ENCODE data around the gene PIK3CD. TPM values are rescaled to one million over a fixed set of nuclear protein-coding genes. Genes with fewer than 3 reads are reported as not detected.

Gene PIK3CD
- total RNA-seq, 1 experiment from 2014 or later, result 4.5 TPM

DNA sequence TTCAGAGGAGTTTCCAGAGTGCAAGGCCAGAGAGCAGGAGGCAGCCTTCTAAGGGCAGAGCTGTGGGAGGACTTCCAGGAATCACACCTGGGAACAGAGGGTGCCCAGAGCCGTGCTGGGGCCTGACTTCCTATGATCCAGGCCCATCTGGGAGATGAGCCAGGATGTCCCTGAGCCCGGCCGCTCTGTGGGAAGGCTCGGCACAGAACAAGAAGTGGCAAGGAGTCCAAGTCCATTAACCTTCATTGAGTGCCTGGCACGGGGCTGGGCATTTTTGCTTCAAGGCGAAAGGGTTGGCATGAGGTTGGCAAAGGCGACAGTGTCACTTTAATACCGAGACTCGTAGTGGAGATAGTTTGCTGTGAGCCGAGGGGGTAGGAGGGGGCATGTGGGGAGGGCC, 44.6 kb upstream of the PIK3CD start:
- Histone ChIP-seq H3K9ac (ENCODE audit: low read length) (no peak overlapping the region), H3K79me2 (ENCODE audit: low read length) (no peaks in the 10 kb centered on the region), H3K27ac (ENCODE audit: low read length) (no peak overlapping the region), H3K27me3 (ENCODE audit: low read length) (no peaks in the 10 kb centered on the region), H3K4me2 (ENCODE audit: low read length) (no peak overlapping the region), H3K36me3 (ENCODE audit: low read depth, low read length) (no peaks in the 10 kb centered on the region; the same call in 1 of the 2 replicates), H3K9me2 (replicated peaks; ENCODE audit: low read length) (no peaks in the 10 kb centered on the region), H4K20me1 (ENCODE audit: low read length) (no peaks in the 10 kb centered on the region), H3K4me1 (ENCODE audit: insufficient read depth, low read length) (no peaks in the 10 kb centered on the region), H3K4me3 (ENCODE audit: low read length) (no peak overlapping the region), H3F3A (ENCODE audit: low read length, unreplicated experiment) (no peaks in the 10 kb centered on the region), H3K9me3 (ENCODE audit: low read length) (no peaks in the 10 kb centered on the region), H2AFZ (ENCODE audit: low read length) (no peak overlapping the region)
- TF ChIP-seq EZH2 (IDR thresholded peaks at IDR 0.05; ENCODE audit: low read length, unreplicated experiment) (no peak), CTCF (conservative IDR thresholded peaks at IDR 0.05; ENCODE audit: low read depth, low read length) (no peak), EZH2phosphoT487 (IDR thresholded peaks at IDR 0.05; ENCODE audit: borderline replicate concordance, low read length) (no peak)
- no TSS peak for BruUV-seq (replicated peaks)
- ATAC-seq (no peak), DNase-seq (no peak)
- intact Hi-C loops (cut with micrococcal nuclease), result no loop called here
- ChIA-PET POLR2A (ENCODE audit: unreplicated experiment) (no interaction called here), CTCF (no interaction called here)

DNA sequence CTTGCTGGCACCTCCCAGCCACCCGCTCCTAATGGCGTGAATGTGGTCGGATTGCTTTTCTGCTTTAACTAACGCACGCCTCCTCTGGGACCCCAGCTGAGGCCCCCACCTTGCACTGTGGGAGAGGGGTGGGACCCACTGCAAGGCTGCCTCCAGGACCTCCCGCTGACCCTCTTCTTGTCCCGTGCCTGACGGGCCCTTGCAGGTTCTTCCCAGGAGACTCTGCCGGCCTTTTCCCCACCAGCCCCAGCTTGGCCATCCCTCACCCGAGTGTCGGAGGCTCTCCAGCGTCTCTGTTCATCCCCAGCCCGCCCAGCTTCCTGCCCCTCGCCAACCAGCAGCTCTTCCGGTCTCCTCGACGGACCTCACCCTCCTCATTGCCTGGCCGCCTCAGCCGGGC, 44.2 kb upstream of the PIK3CD start:
- Histone ChIP-seq H3K9me3 (ENCODE audit: low read length) (no peaks in the 10 kb centered on the region), H3F3A (ENCODE audit: low read length, unreplicated experiment) (no peaks in the 10 kb centered on the region), H2AFZ (ENCODE audit: low read length) (no peak overlapping the region), H3K9ac (ENCODE audit: low read length) (no peak overlapping the region), H3K27me3 (ENCODE audit: low read length) (no peaks in the 10 kb centered on the region), H3K4me2 (ENCODE audit: low read length) (no peak overlapping the region), H3K9me2 (replicated peaks; ENCODE audit: low read length) (no peaks in the 10 kb centered on the region), H3K27ac (ENCODE audit: low read length) (no peak overlapping the region), H3K79me2 (ENCODE audit: low read length) (no peaks in the 10 kb centered on the region), H4K20me1 (ENCODE audit: low read length) (no peaks in the 10 kb centered on the region), H3K4me3 (ENCODE audit: low read length) (no peak overlapping the region), H3K4me1 (ENCODE audit: insufficient read depth, low read length) (no peaks in the 10 kb centered on the region), H3K36me3 (ENCODE audit: low read depth, low read length) (no peaks in the 10 kb centered on the region; the same call in 1 of the 2 replicates)
- ChIA-PET POLR2A (ENCODE audit: unreplicated experiment) (no interaction called here), CTCF (no interaction called here)
- BruUV-seq (replicated peaks), result no TSS peak
- no peak for DNase-seq
- intact Hi-C loops (cut with micrococcal nuclease), result no loop called here
- no peak for TF ChIP-seq EZH2 (IDR thresholded peaks at IDR 0.05; ENCODE audit: low read length, unreplicated experiment)
- ATAC-seq, result no peak

GRCh38 chr1:9609998-9610397, 41.5 kb upstream of the PIK3CD start:
- Histone ChIP-seq H3K4me3 (ENCODE audit: low read length) (no peak overlapping the region), H3K36me3 (ENCODE audit: low read depth, low read length) (peaks cover 3% of the 10 kb centered on the region; the same call in 1 of the 2 replicates), H3K9me2 (replicated peaks; ENCODE audit: low read length) (no peaks in the 10 kb centered on the region), H4K20me1 (ENCODE audit: low read length) (no peaks in the 10 kb centered on the region), H2AFZ (ENCODE audit: low read length) (no peak overlapping the region), H3K4me1 (ENCODE audit: insufficient read depth, low read length) (no peaks in the 10 kb centered on the region), H3K9ac (ENCODE audit: low read length) (no peak overlapping the region), H3K27me3 (ENCODE audit: low read length) (no peaks in the 10 kb centered on the region), H3F3A (ENCODE audit: low read length, unreplicated experiment) (no peaks in the 10 kb centered on the region), H3K27ac (ENCODE audit: low read length) (no peak overlapping the region), H3K9me3 (ENCODE audit: low read length) (no peaks in the 10 kb centered on the region), H3K79me2 (ENCODE audit: low read length) (no peaks in the 10 kb centered on the region), H3K4me2 (ENCODE audit: low read length) (no peak overlapping the region)
- intact Hi-C loops (cut with micrococcal nuclease), result no loop called here
- DNase-seq, result no peak
- TF ChIP-seq EZH2 (IDR thresholded peaks at IDR 0.05; ENCODE audit: low read length, unreplicated experiment), result no peak
- TF ChIP-seq EZH2phosphoT487 (IDR thresholded peaks at IDR 0.05; ENCODE audit: borderline replicate concordance, low read length), result no peak
- no TSS peak for BruUV-seq (replicated peaks)
- no peak for ATAC-seq
- CTCF ChIA-PET, result no interaction called here
- POLR2A ChIA-PET (ENCODE audit: unreplicated experiment), result no interaction called here

DNA sequence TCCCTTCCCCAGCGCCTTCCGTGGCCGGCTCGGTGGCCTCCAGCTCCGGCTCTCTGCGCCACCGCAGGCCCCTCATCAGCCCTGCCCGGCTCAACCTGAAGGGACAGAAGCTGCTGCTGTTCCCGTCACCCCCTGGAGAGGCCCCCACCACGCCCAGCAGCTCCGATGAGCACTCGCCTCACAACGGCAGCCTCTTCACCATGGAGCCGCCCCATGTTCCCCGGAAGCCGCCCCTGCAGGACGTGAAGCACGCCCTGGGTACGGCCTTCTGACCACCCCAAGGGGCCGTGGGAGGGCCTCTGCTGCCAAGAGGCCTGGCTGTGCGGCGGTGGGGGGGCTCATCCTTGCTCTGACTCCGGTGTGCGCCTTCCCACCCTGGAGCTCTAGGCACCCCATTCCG, 41.0 kb upstream of the PIK3CD start:
- POLR2A ChIA-PET (ENCODE audit: unreplicated experiment), result no interaction called here
- BruUV-seq (replicated peaks), result no TSS peak
- ATAC-seq, result no peak
- H3K4me1 ChIP-seq (ENCODE audit: insufficient read depth, low read length), result no peaks in the 10 kb centered on the region
- no peak overlapping the region for H3K27ac ChIP-seq (ENCODE audit: low read length)
- H3K4me3 ChIP-seq (ENCODE audit: low read length), result no peak overlapping the region
- no peak overlapping the region for H3K9ac ChIP-seq (ENCODE audit: low read length)
- H2AFZ ChIP-seq (ENCODE audit: low read length), result no peak overlapping the region
- no peaks in the 10 kb centered on the region for H3K79me2 ChIP-seq (ENCODE audit: low read length)
- H3K9me2 ChIP-seq (replicated peaks; ENCODE audit: low read length), result no peaks in the 10 kb centered on the region
- no peaks in the 10 kb centered on the region for H4K20me1 ChIP-seq (ENCODE audit: low read length)
- DNase-seq, result no peak
- peaks cover 3% of the 10 kb centered on the region; the same call in 1 of the 2 replicates for H3K36me3 ChIP-seq (ENCODE audit: low read depth, low read length)
- H3K4me2 ChIP-seq (ENCODE audit: low read length), result no peak overlapping the region
- no peaks in the 10 kb centered on the region for H3K27me3 ChIP-seq (ENCODE audit: low read length)
- no peaks in the 10 kb centered on the region for H3F3A ChIP-seq (ENCODE audit: low read length, unreplicated experiment)
- intact Hi-C loops (cut with micrococcal nuclease), result no loop called here
- no peaks in the 10 kb centered on the region for H3K9me3 ChIP-seq (ENCODE audit: low read length)
- CTCF ChIA-PET, result interaction anchor here (0.6 kb wide), 1 partner anchor 212 kb away, joined by 3 read pairs; no protein-coding TSS in a partner anchor
- TF ChIP-seq EZH2 (IDR thresholded peaks at IDR 0.05; ENCODE audit: low read length, unreplicated experiment) (no peak), EZH2phosphoT487 (IDR thresholded peaks at IDR 0.05; ENCODE audit: borderline replicate concordance, low read length) (no peak), CTCF (conservative IDR thresholded peaks at IDR 0.05; ENCODE audit: low read depth, low read length) (no peak)
